GM12878 (cell line): ENCODE data around the gene PLSCR3. TPM values are rescaled to one million over a fixed set of nuclear protein-coding genes. Genes with fewer than 3 reads are reported as not detected.

Experiments used
- CEBPB ChIP-seq, 2 experiments: fragments of 150-350 bp in 1 of 2; IDR thresholded peaks; 2 replicates each; pipeline ENCODE4 v1.6.1; 2012 to 2014; ENCODE audit warnings: low read depth in 2 of 2, low read length in 2 of 2, borderline replicate concordance in 1 of 2, inconsistent platforms in 1 of 2
- CREM ChIP-seq: IDR thresholded peaks from 2 replicates; pipeline ENCODE4 v1.6.1; 2014; ENCODE audit warnings: antibody characterized with exemption, low read depth
- GATAD2B ChIP-seq: fragments of 450-650 bp; conservative IDR thresholded peaks from 2 replicates; pipeline ENCODE4 v1.6.1; 2017; ENCODE audit warnings: low read depth, mild to moderate bottlenecking, moderate library complexity
- IRF4 ChIP-seq: IDR thresholded peaks from 2 replicates; pipeline ENCODE4 v1.6.1; 2011; ENCODE audit warnings: low read depth, low read length
- JUNB ChIP-seq: IDR thresholded peaks from 2 replicates; pipeline ENCODE4 v1.6.1; 2016; ENCODE audit warnings: antibody characterized with exemption, mild to moderate bottlenecking
- KLF5 ChIP-seq: fragments of 450-650 bp; IDR thresholded peaks from 2 replicates; pipeline ENCODE4 v1.6.1; 2014; ENCODE audit warnings: mild to moderate bottlenecking; ENCODE audit not compliant: partially characterized antibody
- NBN ChIP-seq: fragments of 450-650 bp; IDR thresholded peaks from 2 replicates; pipeline ENCODE4 v1.6.1; 2016
- POU2F2 ChIP-seq: IDR thresholded peaks from 3 replicates; pipeline ENCODE4 v1.6.1; 2011; ENCODE audit warnings: low read depth, mild to moderate bottlenecking, low read length, borderline replicate concordance
- SIX5 ChIP-seq: IDR thresholded peaks from 2 replicates; pipeline ENCODE4 v1.6.1; 2011; ENCODE audit warnings: mild to moderate bottlenecking, low read depth, low read length, moderate library complexity; ENCODE audit not compliant: severe bottlenecking
- SMARCA5 ChIP-seq: fragments of 450-650 bp; IDR thresholded peaks from 2 replicates; pipeline ENCODE4 v1.6.1; 2017; ENCODE audit warnings: mild to moderate bottlenecking
- STAT1 ChIP-seq: fragments of 450-650 bp; conservative IDR thresholded peaks from 2 replicates; pipeline ENCODE4 v1.6.1; 2014; ENCODE audit warnings: antibody characterized with exemption, mild to moderate bottlenecking
- TAF1 ChIP-seq: IDR thresholded peaks from 2 replicates; pipeline ENCODE4 v1.6.1; 2011; ENCODE audit warnings: mild to moderate bottlenecking, low read depth, low read length, borderline replicate concordance
- TARDBP ChIP-seq: IDR thresholded peaks from 2 replicates; pipeline ENCODE4 v1.6.1; 2016; ENCODE audit warnings: borderline replicate concordance
- ZBED1 ChIP-seq: IDR thresholded peaks from 2 replicates; pipeline ENCODE4 v1.6.1; 2016; ENCODE audit warnings: borderline replicate concordance
- ZNF207 ChIP-seq: fragments of 450-650 bp; IDR thresholded peaks from 2 replicates; pipeline ENCODE4 v1.6.1; 2014; ENCODE audit warnings: antibody characterized with exemption, mild to moderate bottlenecking, borderline replicate concordance
- ZNF217 ChIP-seq: fragments of 450-650 bp; IDR thresholded peaks from 2 replicates; pipeline ENCODE4 v1.6.1; 2017; ENCODE audit warnings: antibody characterized with exemption, mild to moderate bottlenecking
- polyA plus RNA-seq, 11 experiments: library from polyadenylated mRNA; depleted of rRNA in 4 of 11; unstranded in 6 of 11; stranded (reverse) in 5 of 11; fragments of >200 nt; fragmentation: Nextera tagmentation in 4 of 11; fragmentation: Illumina TruSeq in 1 of 11; extraction: Ambion mirVana in 4 of 11; extraction: Trizol in 1 of 11; gene quantifications; 1 replicate in 1 of 11; 2 replicates in 10 of 11; pipeline versions ENCODE4 v1.2.1 to v1.2.3, GENCODE V29; 2011 to 2016; ENCODE audit warnings: inconsistent platforms in 2 of 11, missing spikeins in 2 of 11, low read depth in 1 of 11
- total RNA-seq, 4 experiments: library from RNA; depleted of rRNA in 3 of 4; stranded (reverse); fragments of >200 nt in 3 of 4; fragmentation: Illumina TruSeq in 1 of 4; extraction: Trizol in 1 of 4; gene quantifications; 2 replicates each; pipeline versions ENCODE4 v1.2.1 to v1.2.3, GENCODE V29; 2013 to 2021
- TF ChIP-seq, protein P1 (sequence below): fragments of 450-650 bp; IDR thresholded peaks from 2 replicates; pipeline ENCODE4 v1.6.1; 2017; ENCODE audit warnings: mild to moderate bottlenecking, low read depth, inconsistent platforms; ENCODE audit not compliant: poor library complexity, severe bottlenecking
- TF ChIP-seq, protein P2 (sequence below): fragments of 450-650 bp; formaldehyde crosslinking; IDR thresholded peaks from 2 replicates; pipeline ENCODE4 v1.5.0; 2022; ENCODE audit warnings: mild to moderate bottlenecking, missing genetic modification characterization
- TF ChIP-seq, protein P3 (sequence below): fragments of 450-650 bp; IDR thresholded peaks from 2 replicates; pipeline ENCODE4 v1.6.1; 2017; ENCODE audit warnings: low read depth, mild to moderate bottlenecking, moderate library complexity
- TF ChIP-seq, protein P4 (sequence below): fragments of 450-650 bp; formaldehyde crosslinking; IDR thresholded peaks from 2 replicates; pipeline ENCODE4 v1.4.0; 2022; ENCODE audit warnings: mild to moderate bottlenecking, moderate library complexity

Gene PLSCR3
- total and polyA plus RNA-seq, 10 of the 15 experiments (the other 5 are each of a cell fraction or from before 2014, with no cell fraction given), result 9.9 to 51.4 (median 43.4) TPM

DNA sequence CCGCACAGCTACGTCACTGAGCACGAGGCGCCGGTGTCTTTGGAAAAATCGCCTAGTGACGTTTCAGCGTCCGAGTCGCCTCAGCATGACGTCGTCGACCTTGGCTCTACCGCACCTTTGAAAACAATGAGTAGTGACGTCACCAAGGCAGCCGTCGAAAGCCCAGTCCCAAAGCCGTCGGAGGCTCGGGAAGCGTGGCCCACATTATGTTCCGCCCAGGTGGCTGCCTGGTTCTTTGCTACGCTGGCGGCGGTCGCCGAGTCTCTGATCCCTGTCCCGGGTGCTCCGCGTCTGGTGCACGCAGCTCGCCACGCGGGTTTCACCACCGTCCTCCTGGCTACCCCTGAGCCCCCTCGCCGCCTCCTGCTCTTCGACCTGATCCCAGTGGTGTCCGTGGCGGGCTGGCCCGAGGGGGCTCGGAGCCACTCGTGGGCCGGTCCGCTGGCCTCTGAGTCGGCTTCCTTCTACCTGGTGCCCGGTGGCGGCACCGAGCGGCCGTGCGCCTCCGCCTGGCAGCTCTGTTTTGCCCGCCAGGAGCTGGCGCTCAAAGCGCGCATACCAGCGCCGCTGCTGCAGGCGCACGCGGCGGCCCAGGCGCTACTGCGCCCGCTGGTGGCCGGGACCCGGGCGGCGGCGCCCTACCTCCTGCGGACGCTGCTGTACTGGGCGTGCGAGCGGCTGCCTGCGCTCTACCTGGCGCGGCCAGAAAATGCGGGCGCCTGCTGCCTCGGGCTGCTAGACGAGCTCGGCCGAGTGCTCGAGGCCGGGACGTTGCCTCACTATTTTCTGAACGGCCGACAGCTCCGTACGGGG, 42.4 kb upstream of the PLSCR3 start (continued):
- TF ChIP-seq, protein P1, sequence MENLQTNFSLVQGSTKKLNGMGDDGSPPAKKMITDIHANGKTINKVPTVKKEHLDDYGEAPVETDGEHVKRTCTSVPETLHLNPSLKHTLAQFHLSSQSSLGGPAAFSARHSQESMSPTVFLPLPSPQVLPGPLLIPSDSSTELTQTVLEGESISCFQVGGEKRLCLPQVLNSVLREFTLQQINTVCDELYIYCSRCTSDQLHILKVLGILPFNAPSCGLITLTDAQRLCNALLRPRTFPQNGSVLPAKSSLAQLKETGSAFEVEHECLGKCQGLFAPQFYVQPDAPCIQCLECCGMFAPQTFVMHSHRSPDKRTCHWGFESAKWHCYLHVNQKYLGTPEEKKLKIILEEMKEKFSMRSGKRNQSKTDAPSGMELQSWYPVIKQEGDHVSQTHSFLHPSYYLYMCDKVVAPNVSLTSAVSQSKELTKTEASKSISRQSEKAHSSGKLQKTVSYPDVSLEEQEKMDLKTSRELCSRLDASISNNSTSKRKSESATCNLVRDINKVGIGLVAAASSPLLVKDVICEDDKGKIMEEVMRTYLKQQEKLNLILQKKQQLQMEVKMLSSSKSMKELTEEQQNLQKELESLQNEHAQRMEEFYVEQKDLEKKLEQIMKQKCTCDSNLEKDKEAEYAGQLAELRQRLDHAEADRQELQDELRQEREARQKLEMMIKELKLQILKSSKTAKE, result no peak
- peak; percentile 97 for TF ChIP-seq SMARCA5
- peak; percentile 82 for TF ChIP-seq CREM
- TF ChIP-seq ZNF217, result peak; percentile 83
- peak; percentile 98 for TF ChIP-seq GATAD2B
- no peak for TF ChIP-seq ZNF207
- TF ChIP-seq POU2F2, result peak; percentile 14; the same call in 1 of the 3 replicates
- no peak for TF ChIP-seq CEBPB (IDR thresholded peaks at IDR 0.05; ENCODE audit: borderline replicate concordance in 1 of 2, low read depth in 2 of 2, low read length in 2 of 2)
- no peak for TF ChIP-seq SIX5
- no peak for TF ChIP-seq IRF4
- TF ChIP-seq KLF5, result no peak
- TF ChIP-seq ZBED1, result no peak
- peak; percentile 66 for TF ChIP-seq NBN
- no peak for TF ChIP-seq JUNB
- TF ChIP-seq, protein P2, sequence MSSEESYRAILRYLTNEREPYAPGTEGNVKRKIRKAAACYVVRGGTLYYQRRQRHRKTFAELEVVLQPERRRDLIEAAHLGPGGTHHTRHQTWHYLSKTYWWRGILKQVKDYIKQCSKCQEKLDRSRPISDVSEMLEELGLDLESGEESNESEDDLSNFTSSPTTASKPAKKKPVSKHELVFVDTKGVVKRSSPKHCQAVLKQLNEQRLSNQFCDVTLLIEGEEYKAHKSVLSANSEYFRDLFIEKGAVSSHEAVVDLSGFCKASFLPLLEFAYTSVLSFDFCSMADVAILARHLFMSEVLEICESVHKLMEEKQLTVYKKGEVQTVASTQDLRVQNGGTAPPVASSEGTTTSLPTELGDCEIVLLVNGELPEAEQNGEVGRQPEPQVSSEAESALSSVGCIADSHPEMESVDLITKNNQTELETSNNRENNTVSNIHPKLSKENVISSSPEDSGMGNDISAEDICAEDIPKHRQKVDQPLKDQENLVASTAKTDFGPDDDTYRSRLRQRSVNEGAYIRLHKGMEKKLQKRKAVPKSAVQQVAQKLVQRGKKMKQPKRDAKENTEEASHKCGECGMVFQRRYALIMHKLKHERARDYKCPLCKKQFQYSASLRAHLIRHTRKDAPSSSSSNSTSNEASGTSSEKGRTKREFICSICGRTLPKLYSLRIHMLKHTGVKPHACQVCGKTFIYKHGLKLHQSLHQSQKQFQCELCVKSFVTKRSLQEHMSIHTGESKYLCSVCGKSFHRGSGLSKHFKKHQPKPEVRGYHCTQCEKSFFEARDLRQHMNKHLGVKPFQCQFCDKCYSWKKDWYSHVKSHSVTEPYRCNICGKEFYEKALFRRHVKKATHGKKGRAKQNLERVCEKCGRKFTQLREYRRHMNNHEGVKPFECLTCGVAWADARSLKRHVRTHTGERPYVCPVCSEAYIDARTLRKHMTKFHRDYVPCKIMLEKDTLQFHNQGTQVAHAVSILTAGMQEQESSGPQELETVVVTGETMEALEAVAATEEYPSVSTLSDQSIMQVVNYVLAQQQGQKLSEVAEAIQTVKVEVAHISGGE (CRISPR knock-in tag), result no peak
- TF ChIP-seq, protein P3, sequence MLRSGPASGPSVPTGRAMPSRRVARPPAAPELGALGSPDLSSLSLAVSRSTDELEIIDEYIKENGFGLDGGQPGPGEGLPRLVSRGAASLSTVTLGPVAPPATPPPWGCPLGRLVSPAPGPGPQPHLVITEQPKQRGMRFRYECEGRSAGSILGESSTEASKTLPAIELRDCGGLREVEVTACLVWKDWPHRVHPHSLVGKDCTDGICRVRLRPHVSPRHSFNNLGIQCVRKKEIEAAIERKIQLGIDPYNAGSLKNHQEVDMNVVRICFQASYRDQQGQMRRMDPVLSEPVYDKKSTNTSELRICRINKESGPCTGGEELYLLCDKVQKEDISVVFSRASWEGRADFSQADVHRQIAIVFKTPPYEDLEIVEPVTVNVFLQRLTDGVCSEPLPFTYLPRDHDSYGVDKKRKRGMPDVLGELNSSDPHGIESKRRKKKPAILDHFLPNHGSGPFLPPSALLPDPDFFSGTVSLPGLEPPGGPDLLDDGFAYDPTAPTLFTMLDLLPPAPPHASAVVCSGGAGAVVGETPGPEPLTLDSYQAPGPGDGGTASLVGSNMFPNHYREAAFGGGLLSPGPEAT, result no peak
- TF ChIP-seq TAF1, result no peak
- no peak for TF ChIP-seq STAT1
- TF ChIP-seq TARDBP, result no peak
- TF ChIP-seq, protein P4, sequence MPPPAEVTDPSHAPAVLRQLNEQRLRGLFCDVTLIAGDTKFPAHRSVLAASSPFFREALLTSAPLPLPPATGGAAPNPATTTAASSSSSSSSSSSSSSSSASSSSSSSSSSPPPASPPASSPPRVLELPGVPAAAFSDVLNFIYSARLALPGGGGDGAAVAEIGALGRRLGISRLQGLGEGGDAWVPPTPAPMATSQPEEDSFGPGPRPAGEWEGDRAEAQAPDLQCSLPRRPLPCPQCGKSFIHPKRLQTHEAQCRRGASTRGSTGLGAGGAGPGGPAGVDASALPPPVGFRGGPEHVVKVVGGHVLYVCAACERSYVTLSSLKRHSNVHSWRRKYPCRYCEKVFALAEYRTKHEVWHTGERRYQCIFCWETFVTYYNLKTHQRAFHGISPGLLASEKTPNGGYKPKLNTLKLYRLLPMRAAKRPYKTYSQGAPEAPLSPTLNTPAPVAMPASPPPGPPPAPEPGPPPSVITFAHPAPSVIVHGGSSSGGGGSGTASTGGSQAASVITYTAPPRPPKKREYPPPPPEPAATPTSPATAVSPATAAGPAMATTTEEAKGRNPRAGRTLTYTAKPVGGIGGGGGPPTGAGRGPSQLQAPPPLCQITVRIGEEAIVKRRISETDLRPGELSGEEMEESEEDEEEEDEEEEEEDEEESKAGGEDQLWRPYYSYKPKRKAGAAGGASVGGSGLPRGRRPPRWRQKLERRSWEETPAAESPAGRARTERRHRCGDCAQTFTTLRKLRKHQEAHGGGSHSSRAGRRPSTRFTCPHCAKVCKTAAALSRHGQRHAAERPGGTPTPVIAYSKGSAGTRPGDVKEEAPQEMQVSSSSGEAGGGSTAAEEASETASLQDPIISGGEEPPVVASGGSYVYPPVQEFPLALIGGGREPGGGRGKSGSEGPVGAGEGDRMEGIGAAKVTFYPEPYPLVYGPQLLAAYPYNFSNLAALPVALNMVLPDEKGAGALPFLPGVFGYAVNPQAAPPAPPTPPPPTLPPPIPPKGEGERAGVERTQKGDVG (CRISPR knock-in tag), result no peak
